HFF-Myc (cell line): ENCODE measurements around the gene TMEM167A.

Source experiments
- DNase-seq: peaks from one replicate; pipeline ENCODE4 v3.0.0-alpha.2; 2011; ENCODE audit warnings: low read depth; ENCODE audit errors: extremely low read depth
- H3K4me3 ChIP-seq: replicated peaks from 2 replicates; pipeline ENCODE4 v1.5.1; 2011; ENCODE audit warnings: low read depth, mild to moderate bottlenecking, control low read depth, low read length
- CTCF ChIP-seq: IDR thresholded peaks from 2 replicates; pipeline ENCODE4 v1.5.1; 2012; ENCODE audit warnings: mild to moderate bottlenecking, low read depth, low read length, control low read depth; ENCODE audit errors: missing control alignments

The TMEM167A gene

DNA sequence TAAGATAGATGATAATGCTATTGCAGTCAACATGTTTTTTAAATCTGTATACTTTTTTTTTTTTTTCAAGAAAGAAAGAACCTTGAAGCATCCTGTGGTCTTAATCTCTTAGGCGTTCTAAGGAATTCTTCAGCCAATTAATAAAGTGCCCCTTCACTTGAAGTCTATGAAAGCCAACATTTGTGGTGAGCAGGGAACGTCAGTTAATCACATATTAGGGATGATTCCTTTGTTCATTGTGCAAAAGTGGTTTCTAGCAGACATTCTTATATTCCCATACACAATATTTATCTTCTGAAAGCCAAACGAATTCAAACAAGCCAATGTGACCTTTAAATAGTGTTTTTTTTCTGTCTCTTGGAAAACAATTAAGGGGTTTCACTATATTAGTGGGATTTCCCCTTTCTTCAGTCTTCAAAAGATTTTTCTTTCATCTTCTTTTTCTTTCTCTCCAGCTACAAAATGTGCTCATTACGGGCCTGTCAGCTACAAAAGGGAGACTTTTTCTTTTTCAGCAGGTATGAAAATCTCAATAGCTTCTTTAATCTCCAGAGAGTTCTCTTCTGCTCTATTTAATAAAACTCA is 40.1 kb downstream of the TMEM167A start:
- no peak for TF ChIP-seq CTCF
- DNase-seq: no peak
- H3K4me3 ChIP-seq: no peak overlapping the region

DNA sequence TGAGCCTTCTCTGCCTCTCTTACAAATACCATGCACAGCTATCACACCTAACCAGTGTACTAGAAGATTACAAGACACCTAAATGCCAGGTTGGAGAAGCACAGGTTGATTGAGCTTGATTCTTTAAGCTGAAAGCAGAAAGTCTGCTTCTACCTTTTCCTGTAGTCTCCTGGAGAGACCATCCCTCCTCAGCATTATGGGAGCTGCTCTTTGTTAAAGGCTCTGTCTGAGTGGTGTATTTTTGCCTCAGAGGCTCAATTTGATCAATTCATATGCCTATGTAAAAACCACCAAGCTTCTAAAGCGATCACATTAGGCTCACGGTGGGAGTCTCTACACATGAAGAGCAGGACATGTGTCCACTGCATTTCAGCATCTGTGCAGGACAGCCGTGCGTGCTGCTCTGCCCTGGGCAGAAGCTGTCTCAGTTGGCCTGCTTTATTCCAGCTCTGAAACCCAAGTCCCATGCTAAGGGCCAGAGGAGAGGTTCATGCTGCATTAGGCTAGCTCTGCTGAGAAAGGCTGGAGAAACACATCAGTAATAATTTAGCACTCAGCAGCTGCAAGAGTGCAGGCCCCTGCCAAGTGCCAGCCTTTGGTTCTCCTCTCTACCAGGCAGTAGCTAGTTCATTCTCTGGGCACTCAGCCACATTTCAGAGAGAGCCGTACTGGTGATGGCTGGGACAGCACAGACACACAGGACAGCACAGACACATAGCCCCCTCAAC is 41.7 kb downstream of the TMEM167A start:
- H3K4me3 ChIP-seq: no peak overlapping the region
- no peak for TF ChIP-seq CTCF
- no peak for DNase-seq

- no peak overlapping the region for H3K4me3 ChIP-seq
- DNase-seq: no peak
- no peak for TF ChIP-seq CTCF
Observed at GRCh38 chr5:83034528-83035207, 42.5 kb downstream of the TMEM167A start.

- no peak for DNase-seq
- no peak for TF ChIP-seq CTCF
- no peak overlapping the region for H3K4me3 ChIP-seq
Observed at GRCh38 chr5:83034036-83034435, 43.2 kb downstream of the TMEM167A start.

- no peak for DNase-seq
- no peak for TF ChIP-seq CTCF
- H3K4me3 ChIP-seq: no peak overlapping the region
Observed at GRCh38 chr5:83031381-83031780, 45.8 kb downstream of the TMEM167A start.

DNA sequence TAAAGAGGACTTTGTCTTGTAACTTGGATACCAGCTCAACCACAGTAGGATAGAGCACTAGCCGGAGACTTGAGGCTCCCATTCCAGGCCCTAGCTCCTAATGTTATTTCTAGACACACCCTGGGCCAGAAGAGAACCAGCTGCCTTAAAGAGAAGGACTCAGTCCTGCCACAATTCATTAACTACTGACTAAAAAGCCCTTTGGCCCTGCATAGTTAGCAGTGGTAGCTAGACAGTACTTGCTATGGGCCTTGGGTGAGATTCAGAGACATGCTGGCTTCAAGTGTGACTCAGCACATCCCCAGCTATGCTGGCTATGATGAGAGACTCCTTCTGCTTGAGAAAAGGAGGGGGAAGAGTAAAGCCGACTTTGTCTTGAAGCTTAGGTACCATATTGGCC is 47.3 kb downstream of the TMEM167A start:
- TF ChIP-seq CTCF: no peak
- H3K4me3 ChIP-seq: no peak overlapping the region
- no peak for DNase-seq
